HL-60/S4 treated with retinoic acid at 250 ng/mL for 4 days and 3 days (cell line): ENCODE measurements around the gene TEX51.

Source experiments
- in situ Hi-C: fragments of 300-500 bp; cut with MboI; formaldehyde crosslinking; loops from 2 replicates; pipeline ENCODE4 v1.7.0; 2022; ENCODE audit warnings: low sequenced_read_pairs

TEX51 gene

DNA sequence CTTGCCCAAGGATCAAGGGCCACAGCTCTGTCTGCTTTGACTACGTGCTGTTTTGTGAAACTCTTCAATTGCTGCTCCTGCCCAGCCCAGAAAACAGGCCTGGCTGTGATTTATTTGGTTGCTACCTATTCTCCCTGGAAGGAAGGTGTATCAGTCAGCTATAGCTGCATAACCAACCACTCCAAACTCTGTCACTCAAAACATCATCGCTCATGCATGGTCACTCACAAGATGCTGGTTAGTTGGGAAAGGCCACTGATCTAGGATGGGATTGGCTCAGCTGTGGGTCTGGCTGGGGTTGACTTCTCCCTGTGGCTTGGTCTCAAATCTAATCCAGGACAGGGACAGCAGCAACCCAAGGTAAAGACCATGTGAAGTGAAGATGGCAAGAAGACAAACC lies 14.6 kb downstream of the TEX51 start:
- in situ Hi-C loops = no loop called here

GRCh38 chr2:126913881-126914615 lies 15.4 kb downstream of the TEX51 start:
- in situ Hi-C loops = no loop called here

DNA sequence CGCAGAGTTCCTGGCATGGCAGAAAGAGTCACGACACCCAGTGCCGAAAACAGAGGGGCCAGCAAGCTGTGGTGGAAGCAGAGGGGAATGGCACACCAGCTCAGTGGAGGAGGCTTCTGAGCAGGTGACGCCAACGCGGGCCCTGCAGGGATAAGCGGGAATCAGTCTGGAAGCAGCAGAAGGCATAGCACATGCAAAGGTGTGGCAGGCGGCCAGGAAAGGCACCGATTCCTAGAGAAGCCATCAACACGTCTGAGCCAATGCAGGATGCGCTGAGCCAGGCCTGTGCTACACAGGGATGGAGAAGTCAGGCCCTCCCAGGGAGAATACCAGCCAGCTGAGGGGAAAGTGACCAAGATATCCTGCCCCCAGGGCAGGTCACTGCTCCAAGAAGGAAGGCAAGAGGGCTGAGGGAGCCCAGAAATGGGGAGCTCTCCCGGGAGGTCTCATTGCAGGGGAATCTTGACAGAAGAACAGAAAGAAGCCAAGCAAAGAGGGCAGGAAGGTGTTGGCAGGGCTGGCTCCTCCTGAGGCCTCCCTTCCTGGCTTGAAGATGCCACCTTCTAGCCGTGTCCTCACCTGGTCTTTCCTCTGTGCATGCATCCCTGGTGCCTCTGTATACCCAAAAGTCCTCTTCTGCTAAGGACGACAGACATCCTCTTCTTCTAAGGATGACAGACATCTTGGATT lies 16.3 kb downstream of the TEX51 start:
- in situ Hi-C loops = no loop called here

DNA sequence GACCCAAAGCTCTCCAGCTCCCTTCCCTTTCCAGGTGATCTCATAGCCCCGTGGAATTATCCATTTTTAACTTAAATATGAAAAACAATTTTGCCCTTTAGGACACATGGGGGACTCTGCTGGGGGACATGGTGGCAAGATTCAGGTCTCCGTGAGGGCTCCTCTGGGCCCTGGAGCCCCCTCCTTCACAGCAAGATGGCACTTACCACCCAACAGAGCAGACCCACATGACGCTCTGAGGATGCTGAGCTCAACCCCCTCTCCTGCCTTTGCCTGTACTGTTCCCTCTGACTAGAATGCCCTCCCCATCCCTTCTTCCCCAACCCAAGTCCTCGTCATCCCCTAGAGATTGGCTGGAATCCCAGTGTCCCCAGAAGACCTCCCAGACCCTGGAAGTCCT lies 17.2 kb downstream of the TEX51 start:
- in situ Hi-C loops = no loop called here

GRCh38 chr2:126916744-126917143 lies 18.1 kb downstream of the TEX51 start:
- in situ Hi-C loops = no loop called here

DNA sequence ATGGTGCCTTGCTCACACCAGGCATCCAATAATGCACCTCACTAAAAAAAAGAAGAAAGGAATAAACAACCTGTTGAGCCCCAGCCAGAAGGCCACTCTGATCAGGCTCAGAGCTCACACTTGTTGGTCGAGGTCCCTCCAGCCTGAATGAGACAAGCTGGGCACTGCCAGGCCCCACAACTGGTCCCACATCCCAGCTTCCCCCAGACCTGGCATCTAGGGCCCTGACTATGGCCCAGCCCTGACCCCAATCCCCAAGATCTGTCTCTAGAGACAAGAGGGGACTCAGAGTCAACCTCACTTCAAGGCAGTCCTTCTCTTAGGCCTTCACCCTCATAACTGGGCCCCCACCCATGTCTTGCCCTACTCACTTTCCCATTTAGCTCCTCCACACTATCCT lies 22.4 kb downstream of the TEX51 start:
- in situ Hi-C loops = no loop called here

DNA sequence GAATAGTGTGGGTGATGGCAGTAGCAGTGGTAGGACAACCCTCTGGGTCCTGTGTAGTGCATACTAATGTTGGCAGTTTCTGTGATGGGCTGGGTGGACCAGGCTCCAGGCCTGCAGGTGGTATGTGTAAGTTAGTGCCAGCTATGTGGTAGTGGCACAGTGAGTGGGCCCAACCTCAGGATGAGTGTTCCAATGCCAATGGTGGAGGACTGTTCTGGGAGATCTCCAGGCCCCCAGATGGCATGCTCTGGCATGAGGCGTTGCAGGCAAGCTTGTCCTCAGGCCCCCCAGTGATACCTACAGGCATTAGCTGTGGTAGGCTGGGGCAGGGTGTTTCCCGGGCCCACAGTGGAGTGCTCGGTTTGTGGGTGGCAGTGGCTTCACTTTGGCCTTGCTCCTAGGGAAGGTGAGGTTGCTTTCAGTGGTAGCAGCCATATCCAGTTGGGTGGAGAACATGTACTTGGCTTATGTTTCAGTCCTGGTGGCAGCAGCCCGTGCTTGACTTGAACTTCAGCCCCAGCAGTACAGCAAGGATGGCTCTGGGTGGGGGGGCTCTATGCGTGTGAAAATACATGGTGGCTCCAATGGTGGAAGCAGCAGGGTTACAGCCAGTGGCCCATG lies 32.4 kb downstream of the TEX51 start:
- in situ Hi-C loops = no loop called here

DNA sequence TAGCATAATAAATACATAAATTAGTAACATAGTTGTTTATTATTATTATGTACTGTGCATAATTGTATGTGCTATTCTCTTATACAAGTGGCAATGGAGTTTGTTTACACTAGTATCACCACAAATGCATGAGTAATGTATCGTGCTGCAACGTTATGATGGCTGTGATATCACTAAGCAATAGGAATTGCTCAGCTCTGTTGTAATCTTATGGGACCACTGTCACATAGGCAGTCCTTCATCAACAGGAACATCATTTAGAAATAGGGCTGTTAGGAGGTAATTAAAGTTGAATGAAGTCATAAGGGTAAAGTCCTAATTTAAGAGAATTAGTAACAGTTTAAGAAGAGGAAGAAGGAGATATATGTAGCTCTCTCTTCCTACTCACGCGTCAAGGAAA lies 33.8 kb downstream of the TEX51 start:
- in situ Hi-C loops = no loop called here

GRCh38 chr2:126932966-126933710 lies 34.4 kb downstream of the TEX51 start:
- in situ Hi-C loops = no loop called here

DNA sequence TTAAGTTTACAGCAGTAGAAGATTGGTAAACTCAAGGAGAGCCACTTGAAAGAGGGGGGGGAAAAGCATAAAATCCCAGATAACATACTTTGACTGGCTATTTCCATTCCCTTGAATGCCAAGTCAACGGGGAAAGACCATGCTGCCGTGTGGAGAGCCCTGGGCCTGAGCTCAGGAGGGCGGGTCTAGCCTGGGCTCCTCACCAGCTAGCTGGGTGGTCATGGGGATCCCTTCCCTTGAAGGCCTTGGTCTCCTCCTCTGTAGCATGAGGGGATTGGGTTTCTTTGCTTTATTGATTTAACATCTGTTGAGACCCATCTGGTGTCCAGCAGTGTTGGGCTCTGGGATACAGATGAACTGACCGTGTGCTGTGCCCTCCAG lies 35.0 kb downstream of the TEX51 start:
- in situ Hi-C loops = no loop called here

DNA sequence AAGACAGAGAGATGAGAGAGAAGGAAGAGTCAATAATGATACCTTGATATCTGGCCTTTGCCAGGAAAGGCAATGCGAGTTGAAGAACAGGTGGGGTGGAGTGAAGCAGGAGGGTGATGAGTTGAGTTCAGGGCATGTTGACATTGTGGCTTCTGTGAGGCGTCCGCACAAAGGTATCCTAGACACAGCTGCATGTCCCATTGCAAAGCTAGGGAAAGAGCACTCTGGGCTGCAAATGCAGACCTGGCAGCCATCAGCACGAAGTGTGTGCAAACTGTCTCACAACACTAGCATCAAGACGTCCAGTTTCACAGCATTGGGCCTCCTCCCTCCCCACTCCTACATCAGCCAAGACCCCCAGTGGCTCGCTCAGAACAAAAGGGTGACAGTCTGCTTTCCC lies 36.1 kb downstream of the TEX51 start:
- in situ Hi-C loops = no loop called here

DNA sequence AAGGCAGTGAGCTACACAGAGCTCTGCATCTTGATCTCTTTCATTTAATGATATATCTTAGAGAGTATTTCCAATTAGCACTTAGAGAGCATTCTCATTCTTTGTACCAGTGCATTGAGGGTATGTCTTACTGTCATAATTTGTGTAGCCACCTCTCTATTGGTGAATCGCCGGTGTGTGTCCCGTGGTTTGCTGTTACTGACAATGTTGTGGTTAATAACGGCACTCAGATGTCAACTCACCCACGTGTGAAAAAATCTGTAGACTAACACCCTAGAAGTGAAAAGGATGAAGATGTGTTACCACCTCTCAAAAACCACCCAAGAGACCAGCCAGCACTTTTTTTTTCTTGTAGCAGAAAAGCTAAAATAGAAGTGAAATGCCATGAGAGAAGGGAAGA lies 37.1 kb downstream of the TEX51 start:
- in situ Hi-C loops = no loop called here

DNA sequence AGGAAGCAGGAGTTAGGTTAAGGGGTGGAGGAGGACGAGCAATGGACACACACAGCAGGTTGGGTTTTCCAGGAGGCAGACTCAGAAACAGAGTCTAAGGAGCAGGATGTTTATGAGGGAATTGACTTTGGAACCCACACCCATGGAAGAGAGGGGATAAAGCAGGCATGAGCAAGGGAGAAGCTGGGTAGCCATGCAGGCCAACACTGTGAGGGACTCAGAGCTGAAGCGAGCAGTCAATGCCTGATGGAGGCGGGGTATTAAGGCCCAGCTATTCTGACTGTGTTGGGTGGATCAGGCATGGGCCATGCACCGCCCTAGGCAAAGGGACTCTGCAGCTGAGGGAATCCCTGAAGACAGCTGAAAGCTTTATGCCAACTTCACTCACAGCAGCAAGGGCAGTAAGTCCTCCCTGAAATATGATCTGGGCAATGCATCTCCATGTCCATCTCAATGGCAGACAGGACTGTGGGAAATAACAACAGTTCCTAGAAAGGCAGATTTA lies 37.6 kb downstream of the TEX51 start:
- in situ Hi-C loops = no loop called here

DNA sequence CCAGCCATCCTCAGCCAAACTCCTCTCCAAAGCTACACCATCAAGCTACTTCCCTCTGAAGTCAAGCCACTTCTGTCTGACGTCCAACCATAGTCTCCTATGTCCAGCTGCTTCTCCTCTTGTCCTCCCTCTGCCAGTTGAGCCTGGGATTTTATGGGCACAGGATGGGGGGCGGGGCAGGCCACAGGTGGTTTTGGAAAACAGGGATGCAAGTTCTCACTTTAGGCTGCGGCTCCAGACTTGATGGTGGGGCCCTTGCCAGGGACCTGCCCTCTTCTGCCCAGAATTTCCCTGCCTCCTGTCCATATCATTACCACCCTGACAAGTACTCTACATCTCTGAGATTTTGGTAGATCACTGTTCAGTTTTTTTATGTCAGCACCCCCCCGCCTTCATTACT lies 41.6 kb downstream of the TEX51 start:
- in situ Hi-C loops = no loop called here

DNA sequence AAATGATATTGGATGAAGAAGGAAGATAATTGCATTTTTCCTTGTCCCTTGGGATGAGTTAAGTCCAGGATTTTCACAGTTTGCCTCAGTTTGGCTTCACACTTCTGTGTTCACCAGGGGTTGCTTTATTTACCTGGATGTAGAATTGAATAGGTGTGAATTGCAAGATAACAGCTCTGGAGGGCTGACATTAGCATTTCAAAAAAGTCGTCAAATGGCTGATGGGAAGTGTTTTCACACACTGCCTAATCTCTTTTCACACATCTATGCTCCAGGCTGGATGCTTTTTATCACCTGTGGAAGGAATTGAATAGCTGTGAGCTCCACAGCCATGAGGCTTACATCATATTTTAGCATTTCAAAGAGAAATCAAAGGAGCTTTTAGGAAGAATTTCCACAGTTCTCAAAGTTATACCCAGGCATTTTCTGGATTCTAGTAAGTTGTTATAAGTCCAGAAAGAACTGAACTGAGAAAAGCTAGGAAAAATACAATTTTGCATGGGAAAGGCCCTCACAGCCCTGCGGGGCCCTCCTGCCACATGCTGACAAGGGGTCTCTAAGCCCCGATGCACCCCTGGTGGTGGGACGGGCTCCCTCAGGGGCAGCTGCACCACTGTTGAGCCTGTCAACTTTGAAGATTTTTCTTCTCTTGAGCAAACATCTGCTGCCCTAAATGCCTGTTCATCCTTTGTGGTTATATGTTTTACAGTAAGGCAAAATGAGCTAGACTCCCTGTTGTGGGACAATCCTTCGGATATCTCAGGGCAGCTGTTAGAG lies 43.9 kb downstream of the TEX51 start:
- in situ Hi-C loops = no loop called here

DNA sequence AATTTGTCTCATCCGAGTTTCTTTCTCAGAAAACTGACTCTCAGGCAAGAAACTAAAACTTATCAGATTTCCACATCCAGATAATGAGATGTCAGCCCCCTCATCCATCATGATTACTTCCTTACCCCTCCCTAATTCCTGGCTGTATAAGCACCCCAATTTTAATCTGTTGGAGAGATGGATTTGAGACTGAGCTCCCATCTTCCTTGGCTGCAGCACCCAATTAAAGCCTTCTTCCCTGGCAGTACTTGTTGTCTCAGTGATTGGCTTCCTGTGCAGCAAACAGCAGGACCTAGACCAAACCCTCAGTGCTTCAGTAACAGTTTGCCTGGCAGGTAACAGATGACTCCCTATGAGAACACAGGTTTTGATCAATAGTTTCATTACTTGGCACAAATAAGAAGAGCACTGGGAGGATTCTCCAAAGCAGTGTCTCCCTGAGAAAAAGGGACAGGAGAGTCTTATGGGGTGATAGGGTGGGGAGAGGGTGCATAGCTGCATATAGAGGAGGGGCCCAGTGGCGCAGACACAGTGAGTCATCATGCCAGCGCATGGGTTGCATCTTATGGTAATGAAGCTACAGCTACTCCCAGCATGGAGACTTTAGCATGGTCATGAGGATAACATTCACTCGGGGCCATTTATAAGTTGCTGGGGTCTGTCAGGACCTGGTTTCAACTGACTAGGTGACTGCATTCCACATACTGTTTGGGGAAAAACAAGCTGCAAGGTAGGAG lies 45.1 kb downstream of the TEX51 start:
- in situ Hi-C loops = no loop called here

- in situ Hi-C loops = no loop called here
Measured at GRCh38 chr2:126945118-126945517, 46.4 kb downstream of the TEX51 start.

- in situ Hi-C loops = no loop called here
Measured at GRCh38 chr2:126946318-126947102, 47.8 kb downstream of the TEX51 start.

DNA sequence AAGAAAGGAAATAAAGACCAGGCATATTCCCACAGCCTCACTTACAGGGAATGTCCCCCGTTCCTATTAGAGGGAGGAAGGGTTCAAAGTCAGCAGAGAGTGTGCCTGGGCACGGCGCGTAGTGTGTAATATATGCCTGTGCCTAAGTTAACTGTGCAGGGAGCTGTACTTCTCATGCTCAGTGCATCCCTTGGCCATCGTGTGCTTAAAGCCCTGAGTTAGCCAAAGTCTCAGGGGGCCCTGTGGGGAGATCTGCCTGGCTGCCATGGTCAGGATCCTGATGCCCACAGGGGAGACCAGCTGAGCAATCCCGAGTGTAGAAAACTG lies 48.4 kb downstream of the TEX51 start:
- in situ Hi-C loops = no loop called here
